Transverse colon (tissue), 4 donors: ENCODE data around the gene RAB36. TPM values are rescaled to one million over a fixed set of nuclear protein-coding genes. Genes with fewer than 3 reads are reported as not detected.

Experiments used
- DNase-seq: peaks from one replicate; pipeline ENCODE4 v3.0.0-alpha.2; 2019
- H3K27ac ChIP-seq, 4 donors: fragments of 200-600 bp; sonication (generic); 2 replicates each; pipeline ENCODE4 v1.5.1; 2016 to 2018; ENCODE audit warnings: inconsistent platforms in 4 of 4
- H3K27me3 ChIP-seq: fragments of 200-600 bp; sonication (generic); 2 replicates; pipeline ENCODE4 v1.5.1; 2017; ENCODE audit warnings: inconsistent platforms
- H3K36me3 ChIP-seq, 4 donors: fragments of 200-600 bp; sonication (generic); 2 replicates each; pipeline ENCODE4 v1.5.1; 2017 to 2019; ENCODE audit warnings: inconsistent platforms in 4 of 4
- H3K4me1 ChIP-seq, 4 donors: fragments of 200-600 bp; sonication (generic); 2 replicates each; pipeline ENCODE4 v1.5.1; 2017 to 2020; ENCODE audit warnings: inconsistent platforms in 4 of 4
- H3K4me3 ChIP-seq, 4 donors: fragments of 200-600 bp; sonication (generic); 1 replicate in 1 of 4; 2 replicates in 3 of 4; pipeline versions ENCODE4 v1.5.1 to v1.6.1; 2017 to 2019; ENCODE audit warnings: inconsistent platforms in 4 of 4
- H3K9me3 ChIP-seq, 2 donors: fragments of 200-600 bp; sonication (generic); 2 replicates each; pipeline ENCODE4 v1.5.1; 2017 to 2019; ENCODE audit warnings: inconsistent platforms in 2 of 2
- CTCF ChIP-seq, 5 experiments: fragments of 200-600 bp in 3 of 5; fragments of 450-650 bp in 2 of 5; sonication (generic) in 3 of 5; IDR thresholded peaks; 1 replicate in 2 of 5; 2 replicates in 3 of 5; pipeline ENCODE4 v1.5.1; 2016 to 2017; ENCODE audit warnings: antibody characterized with exemption in 5 of 5, inconsistent platforms in 3 of 5, mild to moderate bottlenecking in 2 of 5, moderate library complexity in 1 of 5
- EP300 ChIP-seq: sonication (generic); formaldehyde crosslinking; IDR thresholded peaks from one replicate; pipeline ENCODE4 v1.6.1; 2017; ENCODE audit warnings: antibody characterized with exemption, low read depth
- POLR2A ChIP-seq: fragments of 450-650 bp; IDR thresholded peaks from one replicate; pipeline ENCODE4 v1.6.1; 2016; ENCODE audit warnings: antibody characterized with exemption, mild to moderate bottlenecking, moderate library complexity
- POLR2AphosphoS5 ChIP-seq, 3 donors: sonication (generic); formaldehyde crosslinking; IDR thresholded peaks; one replicate each; pipeline ENCODE4 v1.6.1; 2016; ENCODE audit warnings: antibody characterized with exemption in 3 of 3
- WGBS, 2 donors: methylation state at CpG; one replicate each; pipeline ENCODE4 v1.1.5; 2018; ENCODE audit warnings: low coverage in 1 of 2; 5-methylcytosine and 5-hydroxymethylcytosine counted together
- in situ Hi-C, 4 donors: fragments of 200-750 bp; cut with MboI; loops; one replicate each; pipeline versions ENCODE4 v1.15.0 to v1.15.1; 2017; ENCODE audit warnings: low sequenced_read_pairs in 3 of 4, low pct_ligation_motif_present in 1 of 4, low pct_unique_long_range_greater_than_20kb in 1 of 4
- intact Hi-C: fragments of 100-400 bp; cut with DNase I; formaldehyde crosslinking; loops from one replicate; pipeline ENCODE4 v1.15.1; 2023; ENCODE audit warnings: low total_unique reads
- total RNA-seq, 4 donors: library from RNA; depleted of rRNA; stranded (reverse); fragments of >200 nt; gene quantifications; one replicate each; pipeline ENCODE4 v1.1.0, GENCODE V29; 2016

RAB36 gene
- total RNA-seq, 4 donors from 2014 or later = 0.37 to 1.1 (median 0.82) TPM; not detected in 1

GRCh38 chr22:23168391-23169042, 23.2 kb downstream of the RAB36 start:
- no peak overlapping the region for H3K4me3 ChIP-seq
- WGBS, 2 donors = 50 to 95% methylated on average over 1 to 9 of the region's 9 CpGs
- DNase-seq = no peak
- H3K27me3 ChIP-seq = no peaks in the 10 kb centered on the region
- H3K36me3 ChIP-seq = no peaks in the 10 kb centered on the region
- in situ Hi-C loops = loop anchor here in 1 of 4 donors (25.0 kb wide), 1 partner anchor 219 kb away; no protein-coding TSS in a partner anchor
- intact Hi-C loops = no loop called here
- H3K9me3 ChIP-seq = no peaks in the 10 kb centered on the region
- H3K27ac ChIP-seq = no peak overlapping the region
- TF ChIP-seq CTCF (IDR thresholded peaks at IDR 0.05) (no peak), EP300 (no peak), POLR2AphosphoS5 (IDR thresholded peaks at IDR 0.05) (no peak), POLR2A (no peak)
- H3K4me1 ChIP-seq = peaks cover 3 to 11% (median 5%) of the 10 kb centered on the region in 4 donors

- no peak overlapping the region for H3K4me3 ChIP-seq
- in situ Hi-C loops (loop anchor here in 1 of 4 donors (25.0 kb wide), 1 partner anchor 218 kb away; no protein-coding TSS in a partner anchor), intact Hi-C loops (no loop called here)
- H3K9me3 ChIP-seq = no peaks in the 10 kb centered on the region
- H3K36me3 ChIP-seq = no peaks in the 10 kb centered on the region
- DNase-seq = no peak
- peaks cover 0 to 8% (median 3%) of the 10 kb centered on the region in 4 donors for H3K4me1 ChIP-seq
- WGBS, 2 donors = 100% methylated on average over 1 to 4 of the region's 4 CpGs
- H3K27ac ChIP-seq = no peak overlapping the region
- no peak for TF ChIP-seq CTCF (IDR thresholded peaks at IDR 0.05)
- TF ChIP-seq EP300 = no peak
- TF ChIP-seq POLR2A = no peak
- TF ChIP-seq POLR2AphosphoS5 (IDR thresholded peaks at IDR 0.05) = no peak
- H3K27me3 ChIP-seq = no peaks in the 10 kb centered on the region
These were observed 23.7 kb downstream of the RAB36 start for GRCh38 chr22:23169043-23169406.

GRCh38 chr22:23175817-23176644, 30.8 kb downstream of the RAB36 start:
- no peak for DNase-seq
- in situ Hi-C loops = loop anchor here in 3 of 4 donors (5.0 to 10.0 kb wide), 2 partner anchors 106 to 109 kb away; no protein-coding TSS in a partner anchor
- H3K27ac ChIP-seq = no peak overlapping the region

More at GRCh38 chr22:23175817-23176644, 30.8 kb downstream of the RAB36 start:
- Histone ChIP-seq H3K36me3 (no peaks in the 10 kb centered on the region), H3K9me3 (peaks cover 0 to 6% of the 10 kb centered on the region in 2 donors), H3K27me3 (no peaks in the 10 kb centered on the region), H3K4me1 (peaks cover 7 to 25% (median 14%) of the 10 kb centered on the region in 4 donors), H3K4me3 (no peak overlapping the region)
- intact Hi-C loops = no loop called here
- 88 to 94% methylated on average over 5 to 10 of the region's 10 CpGs for whole genome bisulfite sequencing, 2 donors
- no peak for TF ChIP-seq POLR2AphosphoS5 (IDR thresholded peaks at IDR 0.05)
- TF ChIP-seq POLR2A = no peak
- TF ChIP-seq CTCF (IDR thresholded peaks at IDR 0.05) = no peak
- TF ChIP-seq EP300 = no peak
